H1 (cell line): Measurements from ENCODE around the gene GYPE. TPM values are rescaled to one million over a fixed set of nuclear protein-coding genes. Genes with fewer than 3 reads are reported as not detected.
"Not testable (repeated sequence)": the region's sequence is repeated elsewhere in the genome, so short reads cannot be mapped to it uniquely, and the experiment has no call there.

Experiments
- CTCF ChIA-PET: fragments of 300-600 bp; sonication (Branson Sonifier 250); formaldehyde crosslinking; loops from one replicate; lab custom pipeline; 2021; ENCODE audit not compliant: partially characterized antibody; lab: Charles Lee
- POLR2A ChIA-PET: fragments of 300-600 bp; sonication (Branson Sonifier 250); formaldehyde crosslinking; loops from one replicate; lab custom pipeline; 2021; ENCODE audit warnings: inconsistent platforms; ENCODE audit not compliant: partially characterized antibody; lab: Charles Lee
- DNase-seq, 2 experiments: peaks; one replicate each; pipeline versions ENCODE4 v3.0.0 to v3.0.0-alpha.2; 2010 to 2022; ENCODE audit warnings: low spot score in 2 of 2, low read depth in 1 of 2, mixed read lengths in 1 of 2
- FAIRE-seq: peaks from 2 replicates; lab custom pipeline; 2011; peaks lifted over from hg19 to GRCh38; lab: Jason Lieb, UNC
- H2AFZ ChIP-seq: 2 replicates; pipeline ENCODE4 v1.8.1; 2012; ENCODE audit warnings: low read length, inconsistent platforms
- H2AK5ac ChIP-seq: 2 replicates; pipeline ENCODE4 v1.6.1; 2013; ENCODE audit warnings: low read depth, low read length
- H2BK120ac ChIP-seq: replicated peaks from 2 replicates; pipeline ENCODE3; 2013; ENCODE audit warnings: low read depth, low read length, inconsistent platforms
- H2BK12ac ChIP-seq: 2 replicates; pipeline ENCODE4 v1.6.1; 2013; ENCODE audit warnings: low read depth, low read length
- H2BK15ac ChIP-seq: 2 replicates; pipeline ENCODE4 v1.6.1; 2013; ENCODE audit warnings: low read length
- H2BK20ac ChIP-seq: 2 replicates; pipeline ENCODE4 v1.6.1; 2013; ENCODE audit warnings: low read length
- H2BK5ac ChIP-seq: 2 replicates; pipeline ENCODE4 v1.6.1; 2013; ENCODE audit warnings: low read depth, low read length
- H3K14ac ChIP-seq: 2 replicates; pipeline ENCODE4 v1.6.1; 2013; ENCODE audit warnings: inconsistent platforms; ENCODE audit not compliant: insufficient read length
- H3K18ac ChIP-seq: 2 replicates; pipeline ENCODE4 v1.6.1; 2013; ENCODE audit warnings: low read length; ENCODE audit errors: extremely low read depth
- H3K23ac ChIP-seq: 2 replicates; pipeline ENCODE4 v1.6.1; 2013; ENCODE audit warnings: inconsistent platforms; ENCODE audit not compliant: insufficient read length
- H3K23me2 ChIP-seq: 2 replicates; pipeline ENCODE4 v1.6.1; 2013; ENCODE audit warnings: low read depth, low read length
- H3K27ac ChIP-seq: 2 replicates; pipeline ENCODE4 v1.6.1; 2011; ENCODE audit warnings: low read depth, low read length, inconsistent platforms
- H3K27me3 ChIP-seq, 4 experiments: replicated peaks in 1 of 4; 1 replicate in 1 of 4; 2 replicates in 3 of 4; pipeline versions ENCODE4 v1.6.1 to v1.8.1; 2011 to 2013; ENCODE audit warnings: low read length in 3 of 4, mild to moderate bottlenecking in 3 of 4, inconsistent platforms in 2 of 4, mixed read lengths in 2 of 4, moderate library complexity in 1 of 4; ENCODE audit not compliant: control insufficient read depth in 3 of 4, insufficient read depth in 3 of 4; ENCODE audit errors: extremely low read depth in 1 of 4
- H3K36me3 ChIP-seq, 4 experiments: 2 replicates each; pipeline versions ENCODE4 v1.6.1 to v1.8.1; 2011 to 2013; ENCODE audit warnings: mild to moderate bottlenecking in 4 of 4, low read length in 3 of 4, moderate library complexity in 2 of 4, control low read depth in 1 of 4, inconsistent platforms in 1 of 4; ENCODE audit not compliant: insufficient read depth in 4 of 4, control insufficient read depth in 2 of 4
- H3K4ac ChIP-seq: replicated peaks from 2 replicates; pipeline ENCODE3; 2013; ENCODE audit warnings: low read length, low read depth, mixed read lengths, inconsistent platforms; ENCODE audit not compliant: insufficient read length
- H3K4me1 ChIP-seq, 4 experiments: replicated peaks in 1 of 4; 1 replicate in 1 of 4; 2 replicates in 3 of 4; pipeline versions ENCODE4 v1.6.1 to v1.8.1; 2011 to 2013; ENCODE audit warnings: low read length in 3 of 4, inconsistent platforms in 2 of 4, mixed read lengths in 1 of 4; ENCODE audit not compliant: insufficient read depth in 4 of 4, control insufficient read depth in 3 of 4
- H3K4me2 ChIP-seq, 2 experiments: 2 replicates each; pipeline versions ENCODE4 v1.6.1 to v1.8.1; 2011 to 2013; ENCODE audit warnings: low read depth in 2 of 2, low read length in 2 of 2, control low read depth in 1 of 2, inconsistent platforms in 1 of 2, mild to moderate bottlenecking in 1 of 2; ENCODE audit not compliant: insufficient read depth in 1 of 2
- H3K4me3 ChIP-seq, 4 experiments: fragments of 200-600, 300-600 bp in 1 of 4; sonication (generic), shearing (Covaris generic), sonication (Bioruptor Twin) in 1 of 4; 2 replicates each; pipeline versions ENCODE4 v1.5.1 to v1.8.1; 2011 to 2016; ENCODE audit warnings: low read length in 4 of 4, low read depth in 3 of 4, control low read depth in 2 of 4, inconsistent platforms in 2 of 4, mild to moderate bottlenecking in 2 of 4, mixed read lengths in 1 of 4, moderate library complexity in 1 of 4; ENCODE audit not compliant: insufficient read depth in 2 of 4; ENCODE audit errors: extremely low read depth in 1 of 4
- H3K56ac ChIP-seq: replicated peaks from 2 replicates; pipeline ENCODE3; 2013; ENCODE audit warnings: low read depth, mild to moderate bottlenecking, mixed read lengths, low read length, inconsistent platforms; ENCODE audit not compliant: insufficient read length
- H3K79me1 ChIP-seq: 2 replicates; pipeline ENCODE4 v1.6.1; 2013; ENCODE audit warnings: low read depth, low read length, control low read depth
- H3K79me2 ChIP-seq, 2 experiments: 2 replicates each; pipeline versions ENCODE4 v1.6.1 to v1.8.1; 2012 to 2013; ENCODE audit warnings: low read length in 2 of 2, mild to moderate bottlenecking in 2 of 2, inconsistent platforms in 1 of 2; ENCODE audit not compliant: insufficient read depth in 2 of 2, control insufficient read depth in 1 of 2
- H3K9ac ChIP-seq, 4 experiments: replicated peaks in 1 of 4; 1 replicate in 1 of 4; 2 replicates in 3 of 4; pipeline versions ENCODE4 v1.6.1 to v1.8.1; 2011 to 2013; ENCODE audit warnings: low read depth in 3 of 4, low read length in 3 of 4, control low read depth in 2 of 4, mild to moderate bottlenecking in 2 of 4, moderate library complexity in 2 of 4, inconsistent platforms in 1 of 4; ENCODE audit errors: extremely low read depth in 1 of 4
- H3K9me3 ChIP-seq, 2 experiments: 2 replicates each; pipeline versions ENCODE4 v1.6.1 to v1.8.1; 2012 to 2013; ENCODE audit warnings: mild to moderate bottlenecking in 2 of 2, moderate library complexity in 2 of 2, control low read depth in 1 of 2, inconsistent platforms in 1 of 2, low read depth in 1 of 2, low read length in 1 of 2, mixed read lengths in 1 of 2; ENCODE audit not compliant: insufficient read depth in 2 of 2
- H4K20me1 ChIP-seq, 2 experiments: replicated peaks in 1 of 2; 2 replicates each; pipeline versions ENCODE3 to v1.8.1; 2011 to 2013; ENCODE audit warnings: inconsistent platforms in 2 of 2, low read length in 2 of 2, mild to moderate bottlenecking in 1 of 2; ENCODE audit not compliant: insufficient read depth in 2 of 2, control insufficient read depth in 1 of 2
- H4K5ac ChIP-seq: 2 replicates; pipeline ENCODE4 v1.6.1; 2013; ENCODE audit warnings: low read length, low read depth, mixed read lengths, inconsistent platforms; ENCODE audit not compliant: insufficient read length
- H4K8ac ChIP-seq: 2 replicates; pipeline ENCODE4 v1.8.0; 2013; ENCODE audit warnings: mild to moderate bottlenecking, moderate library complexity, low read length, inconsistent platforms; ENCODE audit not compliant: insufficient read depth; ENCODE audit errors: extremely low read depth
- H4K91ac ChIP-seq: replicated peaks from 2 replicates; pipeline ENCODE3; 2013; ENCODE audit warnings: low read length, mixed read lengths, inconsistent platforms; ENCODE audit not compliant: insufficient read length
- WGBS, 2 experiments: shearing (Covaris generic) in 1 of 2; methylation state at CpG; one replicate each; pipeline versions ENCODE4 v1.1.6 to v1.1.7; 2013 to 2015; ENCODE audit warnings: low lambda C conversion rate in 2 of 2, mixed read lengths in 2 of 2, inconsistent platforms in 1 of 2, low coverage in 1 of 2, missing lambda C conversion rate in 1 of 2; ENCODE audit not compliant: insufficient replicate concordance in 2 of 2, insufficient coverage in 1 of 2, insufficient read length in 1 of 2; ENCODE audit errors: extremely low coverage in 1 of 2, missing lambda C conversion rate in 1 of 2; 5-methylcytosine and 5-hydroxymethylcytosine counted together
- polyA plus RNA-seq, 7 experiments: library from polyadenylated mRNA; depleted of rRNA in 3 of 7; stranded (reverse) in 5 of 7; unstranded in 2 of 7; fragments of >200 nt in 5 of 7; fragments of 200-250 nt in 2 of 7; gene quantifications; 1 replicate in 5 of 7; 2 replicates in 1 of 7; 4 replicates in 1 of 7; pipeline versions ENCODE4 v1.2.1 to v1.2.3, GENCODE V29; 2011 to 2013; ENCODE audit warnings: missing spikeins in 2 of 7, mixed read lengths in 2 of 7
- total RNA-seq: library from RNA; stranded (reverse); fragmentation: NEBNext Ultra II Directional; extraction: Animal tissue kit (Norgen Biotek cat#: 25700); gene quantifications from 2 replicates; pipeline ENCODE4 v1.2.1, GENCODE V29; 2021

GYPE gene
- total and polyA plus RNA-seq, 2 of the 8 experiments (the other 6 are each of a cell fraction or from before 2014, with no cell fraction given): not detected

- H2BK20ac ChIP-seq, H4K8ac ChIP-seq, CTCF ChIA-PET, H2BK15ac ChIP-seq, H3K56ac ChIP-seq, DNase-seq, H3K4me1 ChIP-seq, H3K79me2 ChIP-seq, H3K9me3 ChIP-seq, POLR2A ChIA-PET, H2BK5ac ChIP-seq, H3K18ac ChIP-seq, FAIRE-seq, H3K14ac ChIP-seq, H2BK12ac ChIP-seq, H3K9ac ChIP-seq, H4K91ac ChIP-seq, H4K5ac ChIP-seq, H2BK120ac ChIP-seq, H3K23ac ChIP-seq, H3K27ac ChIP-seq, H3K4me3 ChIP-seq, H4K20me1 ChIP-seq, H3K27me3 ChIP-seq, H3K4ac ChIP-seq, H3K79me1 ChIP-seq, H2AFZ ChIP-seq, H3K4me2 ChIP-seq, H3K23me2 ChIP-seq, H3K36me3 ChIP-seq, H2AK5ac ChIP-seq: not testable (repeated sequence)
- WGBS, 2 experiments: 91% methylated on average over 5 of the region's 7 CpGs; no CpG with 5 or more reads in 1 of the 2 experiments
Observed at GRCh38 chr4:143839413-143839812, 65.9 kb downstream of the GYPE start.

GRCh38 chr4:143834196-143834595 is 71.2 kb downstream of the GYPE start:
- H4K5ac ChIP-seq, H3K27ac ChIP-seq, H3K14ac ChIP-seq, POLR2A ChIA-PET, H2BK5ac ChIP-seq, H3K23me2 ChIP-seq, H3K79me2 ChIP-seq, H3K36me3 ChIP-seq, H2AFZ ChIP-seq, H3K4me2 ChIP-seq, H3K9ac ChIP-seq, H3K4me1 ChIP-seq, H2BK15ac ChIP-seq, H2BK12ac ChIP-seq, FAIRE-seq, H3K23ac ChIP-seq, H2AK5ac ChIP-seq, H4K8ac ChIP-seq, H3K18ac ChIP-seq, H2BK20ac ChIP-seq, CTCF ChIA-PET, H3K79me1 ChIP-seq, H4K91ac ChIP-seq, DNase-seq, H4K20me1 ChIP-seq, H3K4ac ChIP-seq, H3K27me3 ChIP-seq, H2BK120ac ChIP-seq, H3K56ac ChIP-seq, H3K4me3 ChIP-seq: not testable (repeated sequence)
- 92% methylated on average over 4 of the region's 4 CpGs; no CpG with 5 or more reads in 1 of the 2 experiments for WGBS, 2 experiments
- peaks cover 5 to 12% of the 10 kb centered on the region in 2 experiments; a peak in 2 of 4 replicates for H3K9me3 ChIP-seq
